GM23338 (cell line): ENCODE data around the gene IDNK. TPM values are rescaled to one million over a fixed set of nuclear protein-coding genes. Genes with fewer than 3 reads are reported as not detected.

Experiments used
- ATAC-seq: fragments of 200-7000 bp; cut with Tn5 transposase; 3 replicates; pipeline ENCODE4 v1.9.1; 2020
- DNase-seq: peaks from one replicate; pipeline ENCODE4 v3.0.0-alpha.2; 2015; ENCODE audit warnings: low spot score
- H2AFZ ChIP-seq: fragments of 200-600 bp; sonication (generic); 2 replicates; pipeline ENCODE4 v1.8.0; 2016; ENCODE audit warnings: antibody characterized with exemption, mild to moderate bottlenecking, moderate library complexity
- H3F3A ChIP-seq: fragments of 200-600 bp; sonication (generic); replicated peaks from 2 replicates; pipeline ENCODE4 v1.8.0; 2017; ENCODE audit warnings: antibody characterized with exemption, mixed run types, low read depth
- H3K27ac ChIP-seq: fragments of 200-600 bp; sonication (generic); 2 replicates; pipeline ENCODE4 v1.6.1; 2016; ENCODE audit warnings: low read depth
- H3K27me3 ChIP-seq: fragments of 200-600 bp; sonication (generic); 2 replicates; pipeline ENCODE4 v1.8.0; 2016; ENCODE audit warnings: mild to moderate bottlenecking, mixed run types, moderate library complexity; ENCODE audit not compliant: insufficient read depth
- H3K36me3 ChIP-seq: fragments of 200-600 bp; sonication (generic); 2 replicates; pipeline ENCODE4 v1.8.0; 2016; ENCODE audit warnings: mild to moderate bottlenecking; ENCODE audit not compliant: insufficient read depth
- H3K4me1 ChIP-seq: fragments of 200-600 bp; sonication (generic); 2 replicates; pipeline ENCODE4 v1.8.0; 2016; ENCODE audit warnings: mild to moderate bottlenecking, moderate library complexity; ENCODE audit not compliant: insufficient read depth
- H3K4me2 ChIP-seq: fragments of 200-600 bp; sonication (generic); 2 replicates; pipeline ENCODE4 v1.7.1; 2017; ENCODE audit warnings: mixed run types
- H3K4me3 ChIP-seq: fragments of 200-600 bp; sonication (generic); 2 replicates; pipeline ENCODE4 v1.6.1; 2016; ENCODE audit warnings: mixed run types
- H3K79me2 ChIP-seq: fragments of 200-600 bp; sonication (generic); replicated peaks from 2 replicates; pipeline ENCODE4 v1.8.0; 2017; ENCODE audit warnings: mild to moderate bottlenecking; ENCODE audit not compliant: insufficient read depth
- H3K9me2 ChIP-seq: fragments of 200-600 bp; sonication (generic); 2 replicates; pipeline ENCODE4 v1.8.0; 2017; ENCODE audit not compliant: insufficient read depth
- H4K20me1 ChIP-seq: fragments of 200-600 bp; sonication (generic); replicated peaks from 2 replicates; pipeline ENCODE4 v1.8.0; 2017; ENCODE audit warnings: mild to moderate bottlenecking; ENCODE audit not compliant: insufficient read depth
- H3K27ac Mint-ChIP-seq: 2 replicates; pipeline ENCODE4 v1.8.0; 2020; ENCODE audit warnings: inconsistent platforms, mild to moderate bottlenecking, moderate library complexity, mixed read lengths
- H3K27me3 Mint-ChIP-seq: 3 replicates; pipeline ENCODE4 v1.8.0; 2022; ENCODE audit warnings: low read depth, mild to moderate bottlenecking, moderate library complexity, mixed read lengths, inconsistent platforms; ENCODE audit not compliant: insufficient read depth, poor library complexity
- H3K36me3 Mint-ChIP-seq: 3 replicates; pipeline ENCODE4 v1.8.0; 2021; ENCODE audit warnings: low read depth, mild to moderate bottlenecking, inconsistent platforms, moderate library complexity, mixed read lengths
- H3K4me1 Mint-ChIP-seq: 3 replicates; pipeline ENCODE4 v1.8.0; 2020; ENCODE audit warnings: mild to moderate bottlenecking, inconsistent platforms, mixed read lengths
- H3K4me3 Mint-ChIP-seq: 3 replicates; pipeline ENCODE4 v1.8.0; 2021; ENCODE audit warnings: moderate library complexity, mild to moderate bottlenecking, inconsistent platforms, mixed read lengths
- H3K9me3 Mint-ChIP-seq: 3 replicates; pipeline ENCODE4 v1.8.0; 2020; ENCODE audit warnings: moderate library complexity, mild to moderate bottlenecking, inconsistent platforms, mixed read lengths
- CREB1 ChIP-seq: fragments of 250-450 bp; sonication (Bioruptor Pico); IDR thresholded peaks from 2 replicates; pipeline ENCODE4 v1.5.0; 2020; ENCODE audit warnings: low read depth, mild to moderate bottlenecking, moderate library complexity
- EZH2 ChIP-seq: fragments of 200-600 bp; sonication (generic); IDR thresholded peaks from one replicate; pipeline ENCODE4 v1.8.0; 2017; ENCODE audit warnings: antibody characterized with exemption, mild to moderate bottlenecking, low read depth; ENCODE audit not compliant: unreplicated experiment
- EZH2phosphoT487 ChIP-seq: fragments of 200-600 bp; sonication (generic); IDR thresholded peaks from one replicate; pipeline ENCODE4 v1.8.1; 2018; ENCODE audit warnings: antibody characterized with exemption; ENCODE audit not compliant: unreplicated experiment
- JUNB ChIP-seq: IDR thresholded peaks from one replicate; pipeline ENCODE4 v1.6.1; 2016; ENCODE audit warnings: antibody characterized with exemption; ENCODE audit not compliant: unreplicated experiment
- NANOG ChIP-seq: IDR thresholded peaks from 2 replicates; pipeline ENCODE4 v1.6.1; 2016; ENCODE audit warnings: antibody characterized with exemption, borderline replicate concordance
- POLR2AphosphoS5 ChIP-seq: IDR thresholded peaks from 2 replicates; pipeline ENCODE4 v1.6.1; 2016; ENCODE audit warnings: antibody characterized with exemption, low read depth
- STAT1 ChIP-seq: IDR thresholded peaks from one replicate; pipeline ENCODE4 v1.6.1; 2016; ENCODE audit warnings: antibody characterized with exemption; ENCODE audit not compliant: unreplicated experiment
- ZNF114 ChIP-seq: fragments of 250-450 bp; sonication (Bioruptor Pico); IDR thresholded peaks from 2 replicates; pipeline ENCODE4 v1.5.0; 2020; ENCODE audit warnings: mild to moderate bottlenecking, moderate library complexity
- ZNF331 ChIP-seq: fragments of 250-450 bp; sonication (Bioruptor Pico); IDR thresholded peaks from 2 replicates; pipeline ENCODE4 v1.5.0; 2020; ENCODE audit warnings: low read depth, mild to moderate bottlenecking, moderate library complexity
- ZNF462 ChIP-seq: fragments of 250-450 bp; sonication (Bioruptor Pico); IDR thresholded peaks from 2 replicates; pipeline ENCODE4 v1.5.0; 2020; ENCODE audit warnings: mild to moderate bottlenecking, moderate library complexity
- polyA plus RNA-seq: library from polyadenylated mRNA; unstranded; fragments of >200 nt; fragmentation: Nextera tagmentation; extraction: Ambion mirVana; gene quantifications from 2 replicates; pipeline ENCODE4 v1.2.1, GENCODE V29; 2016
- total RNA-seq: library from RNA; depleted of rRNA; stranded (reverse); fragments of >200 nt; shearing (Covaris generic); gene quantifications from 2 replicates; pipeline ENCODE4 v1.2.3, GENCODE V29; 2014
- TF ChIP-seq, protein P1 (sequence below): IDR thresholded peaks from one replicate; pipeline ENCODE4 v1.6.1; 2018; ENCODE audit warnings: antibody characterized with exemption; ENCODE audit not compliant: unreplicated experiment
- TF ChIP-seq, protein P2 (sequence below): IDR thresholded peaks from 2 replicates; pipeline ENCODE4 v1.6.1; 2016; ENCODE audit warnings: antibody characterized with exemption
- TF ChIP-seq, protein P3 (sequence below), 2 experiments: fragments of 200-600 bp in 1 of 2; sonication (generic) in 1 of 2; conservative IDR thresholded peaks; 2 replicates each; pipeline versions ENCODE4 v1.5.1 to v1.6.1; 2016 to 2017; ENCODE audit warnings: antibody characterized with exemption in 2 of 2, low read depth in 2 of 2, mild to moderate bottlenecking in 2 of 2, moderate library complexity in 1 of 2

IDNK gene
- total and polyA plus RNA-seq, 2 experiments from 2014 or later = 0.21 to 0.94 TPM

- H3K4me2 ChIP-seq = no peak overlapping the region
- H2AFZ ChIP-seq = no peak overlapping the region
- ATAC-seq (no peak), DNase-seq (no peak)
- no peaks in the 10 kb centered on the region; the same call in 1 of the 2 replicates for H3K4me1 ChIP-seq
- H3K4me3 ChIP-seq = no peak overlapping the region
- Mint-ChIP-seq H3K4me3 (no peak overlapping the region), H3K27ac (no peak overlapping the region), H3K4me1 (peaks cover 9% of the 10 kb centered on the region), H3K27me3 (peaks cover 5% of the 10 kb centered on the region), H3K9me3 (no peaks in the 10 kb centered on the region), H3K36me3 (no peaks in the 10 kb centered on the region)
- no peaks in the 10 kb centered on the region for H3K27me3 ChIP-seq
- no peaks in the 10 kb centered on the region for H3K36me3 ChIP-seq
- no peaks in the 10 kb centered on the region for H3K9me2 ChIP-seq
- no peaks in the 10 kb centered on the region for H3F3A ChIP-seq
- TF ChIP-seq, protein P1, sequence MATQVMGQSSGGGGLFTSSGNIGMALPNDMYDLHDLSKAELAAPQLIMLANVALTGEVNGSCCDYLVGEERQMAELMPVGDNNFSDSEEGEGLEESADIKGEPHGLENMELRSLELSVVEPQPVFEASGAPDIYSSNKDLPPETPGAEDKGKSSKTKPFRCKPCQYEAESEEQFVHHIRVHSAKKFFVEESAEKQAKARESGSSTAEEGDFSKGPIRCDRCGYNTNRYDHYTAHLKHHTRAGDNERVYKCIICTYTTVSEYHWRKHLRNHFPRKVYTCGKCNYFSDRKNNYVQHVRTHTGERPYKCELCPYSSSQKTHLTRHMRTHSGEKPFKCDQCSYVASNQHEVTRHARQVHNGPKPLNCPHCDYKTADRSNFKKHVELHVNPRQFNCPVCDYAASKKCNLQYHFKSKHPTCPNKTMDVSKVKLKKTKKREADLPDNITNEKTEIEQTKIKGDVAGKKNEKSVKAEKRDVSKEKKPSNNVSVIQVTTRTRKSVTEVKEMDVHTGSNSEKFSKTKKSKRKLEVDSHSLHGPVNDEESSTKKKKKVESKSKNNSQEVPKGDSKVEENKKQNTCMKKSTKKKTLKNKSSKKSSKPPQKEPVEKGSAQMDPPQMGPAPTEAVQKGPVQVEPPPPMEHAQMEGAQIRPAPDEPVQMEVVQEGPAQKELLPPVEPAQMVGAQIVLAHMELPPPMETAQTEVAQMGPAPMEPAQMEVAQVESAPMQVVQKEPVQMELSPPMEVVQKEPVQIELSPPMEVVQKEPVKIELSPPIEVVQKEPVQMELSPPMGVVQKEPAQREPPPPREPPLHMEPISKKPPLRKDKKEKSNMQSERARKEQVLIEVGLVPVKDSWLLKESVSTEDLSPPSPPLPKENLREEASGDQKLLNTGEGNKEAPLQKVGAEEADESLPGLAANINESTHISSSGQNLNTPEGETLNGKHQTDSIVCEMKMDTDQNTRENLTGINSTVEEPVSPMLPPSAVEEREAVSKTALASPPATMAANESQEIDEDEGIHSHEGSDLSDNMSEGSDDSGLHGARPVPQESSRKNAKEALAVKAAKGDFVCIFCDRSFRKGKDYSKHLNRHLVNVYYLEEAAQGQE = no peak
- no peak for TF ChIP-seq EZH2
- TF ChIP-seq, protein P2, sequence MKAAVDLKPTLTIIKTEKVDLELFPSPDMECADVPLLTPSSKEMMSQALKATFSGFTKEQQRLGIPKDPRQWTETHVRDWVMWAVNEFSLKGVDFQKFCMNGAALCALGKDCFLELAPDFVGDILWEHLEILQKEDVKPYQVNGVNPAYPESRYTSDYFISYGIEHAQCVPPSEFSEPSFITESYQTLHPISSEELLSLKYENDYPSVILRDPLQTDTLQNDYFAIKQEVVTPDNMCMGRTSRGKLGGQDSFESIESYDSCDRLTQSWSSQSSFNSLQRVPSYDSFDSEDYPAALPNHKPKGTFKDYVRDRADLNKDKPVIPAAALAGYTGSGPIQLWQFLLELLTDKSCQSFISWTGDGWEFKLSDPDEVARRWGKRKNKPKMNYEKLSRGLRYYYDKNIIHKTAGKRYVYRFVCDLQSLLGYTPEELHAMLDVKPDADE = no peak
- TF ChIP-seq POLR2AphosphoS5 = no peak
- TF ChIP-seq EZH2phosphoT487 = no peak
- no peak for TF ChIP-seq JUNB
- TF ChIP-seq ZNF114 (CRISPR knock-in tag) = no peak
- no peak for TF ChIP-seq STAT1
- no peak for TF ChIP-seq ZNF331 (CRISPR knock-in tag)
- TF ChIP-seq ZNF462 = no peak
- TF ChIP-seq NANOG = no peak
- TF ChIP-seq CREB1 (CRISPR knock-in tag) = no peak
- TF ChIP-seq, protein P3, sequence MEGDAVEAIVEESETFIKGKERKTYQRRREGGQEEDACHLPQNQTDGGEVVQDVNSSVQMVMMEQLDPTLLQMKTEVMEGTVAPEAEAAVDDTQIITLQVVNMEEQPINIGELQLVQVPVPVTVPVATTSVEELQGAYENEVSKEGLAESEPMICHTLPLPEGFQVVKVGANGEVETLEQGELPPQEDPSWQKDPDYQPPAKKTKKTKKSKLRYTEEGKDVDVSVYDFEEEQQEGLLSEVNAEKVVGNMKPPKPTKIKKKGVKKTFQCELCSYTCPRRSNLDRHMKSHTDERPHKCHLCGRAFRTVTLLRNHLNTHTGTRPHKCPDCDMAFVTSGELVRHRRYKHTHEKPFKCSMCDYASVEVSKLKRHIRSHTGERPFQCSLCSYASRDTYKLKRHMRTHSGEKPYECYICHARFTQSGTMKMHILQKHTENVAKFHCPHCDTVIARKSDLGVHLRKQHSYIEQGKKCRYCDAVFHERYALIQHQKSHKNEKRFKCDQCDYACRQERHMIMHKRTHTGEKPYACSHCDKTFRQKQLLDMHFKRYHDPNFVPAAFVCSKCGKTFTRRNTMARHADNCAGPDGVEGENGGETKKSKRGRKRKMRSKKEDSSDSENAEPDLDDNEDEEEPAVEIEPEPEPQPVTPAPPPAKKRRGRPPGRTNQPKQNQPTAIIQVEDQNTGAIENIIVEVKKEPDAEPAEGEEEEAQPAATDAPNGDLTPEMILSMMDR (conservative IDR thresholded peaks at IDR 0.05; ENCODE audit: low read depth in 2 of 2) = no peak
- H4K20me1 ChIP-seq = no peaks in the 10 kb centered on the region
- H3K27ac ChIP-seq = no peak overlapping the region
- H3K79me2 ChIP-seq = no peaks in the 10 kb centered on the region
Measured at GRCh38 chr9:83637389-83637788, 14.4 kb downstream of the IDNK start.
